Middle frontal gyrus (tissue), 1 donor: ENCODE measurements around the gene ERBB4.

Source experiments
- DNase-seq: peaks from one replicate; pipeline ENCODE4 v3.0.0-alpha.2; 2015; ENCODE audit warnings: low spot score; ENCODE audit errors: extremely low spot score

ERBB4 gene

DNA sequence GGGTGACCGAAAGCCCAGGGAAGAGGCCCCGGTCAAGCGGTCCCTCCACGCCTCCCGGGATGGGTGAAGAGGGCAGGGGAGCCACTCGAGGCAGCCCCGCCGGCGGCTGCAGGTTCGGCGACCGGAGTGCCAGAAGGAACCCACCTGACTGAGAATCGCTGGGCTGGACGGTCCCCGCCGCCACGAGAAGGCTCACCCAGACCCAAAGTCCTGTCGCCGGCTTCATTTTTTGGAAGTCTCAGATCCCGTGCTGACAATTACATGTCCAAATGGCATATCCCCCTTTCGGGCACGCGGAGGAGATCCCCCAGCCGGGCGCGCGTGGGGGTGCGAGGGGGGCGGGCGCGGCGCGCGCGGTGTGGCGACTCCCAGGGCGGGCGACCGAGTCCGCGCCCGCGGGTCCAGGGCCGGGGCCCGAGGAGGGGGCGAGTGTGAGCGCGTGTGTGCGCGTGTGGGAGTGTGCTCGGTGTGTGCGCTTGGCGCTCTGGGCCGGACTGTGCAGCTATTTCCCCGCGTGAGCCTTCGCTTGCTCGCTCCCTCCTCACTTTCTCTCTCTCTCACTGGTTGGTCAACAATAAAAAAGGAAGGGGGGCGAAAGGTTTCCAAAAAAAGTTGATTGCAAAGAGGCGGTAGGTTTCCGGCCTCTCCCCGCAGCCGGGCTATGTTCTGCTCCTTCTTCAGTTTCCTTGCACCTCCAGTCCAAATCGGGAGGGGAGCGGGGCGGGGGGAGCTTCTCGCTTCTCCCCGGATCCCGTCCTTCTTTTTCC, at the start of gene ERBB4:
TSS of gene ERBB4 (minus strand) at position 498 of the 767 bp plus-strand sequence. CDS start at position 226, 272 bp downstream.
- no peak for DNase-seq

DNA sequence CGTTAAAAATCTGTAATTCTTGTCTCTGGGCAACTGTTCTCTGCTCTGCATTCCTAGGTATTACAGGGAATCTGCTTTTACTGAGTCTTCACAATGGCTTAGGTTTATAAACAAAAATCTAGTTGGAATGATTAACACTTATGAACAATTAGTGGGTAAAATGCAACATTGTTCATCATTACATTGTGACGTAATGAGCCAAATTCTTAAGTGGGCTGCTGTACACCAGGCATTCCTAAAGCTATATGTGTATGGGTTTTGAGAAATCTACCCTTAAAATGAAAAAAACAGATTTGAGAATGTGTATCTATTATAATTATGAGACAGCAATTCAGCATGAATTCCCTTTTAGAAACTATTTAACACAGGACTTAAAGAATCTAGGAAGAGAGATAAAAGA, 41.5 kb upstream of the ERBB4 start:
- DNase-seq = no peak

GRCh38 chr2:212556296-212556695, 17.7 kb upstream of the ERBB4 start:
- DNase-seq = no peak

- no peak for DNase-seq
These were observed 15.6 kb upstream of the ERBB4 start for GRCh38 chr2:212554233-212554632.

- DNase-seq = no peak
These were observed 11.3 kb upstream of the ERBB4 start for GRCh38 chr2:212549941-212550340.

DNA sequence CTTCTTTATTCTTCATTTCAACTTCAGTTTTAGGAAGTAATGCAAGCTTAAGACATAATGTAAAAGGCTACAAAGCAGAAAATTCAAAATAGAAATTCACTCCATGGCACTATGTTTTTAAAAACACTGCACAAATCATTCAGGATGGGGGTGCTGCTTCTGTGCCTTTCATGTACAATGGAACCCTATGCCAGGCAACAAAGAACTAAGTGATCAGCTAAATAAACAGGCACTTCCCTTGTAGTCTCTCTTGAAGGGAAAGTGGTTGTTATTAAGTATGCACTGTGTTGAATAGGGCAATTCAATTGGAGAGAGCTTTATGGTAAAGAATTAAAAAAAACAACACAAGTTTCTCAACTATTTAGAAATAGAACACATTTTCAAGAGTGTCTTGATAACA, 10.9 kb upstream of the ERBB4 start:
- DNase-seq = no peak

GRCh38 chr2:212548455-212548819, 9.8 kb upstream of the ERBB4 start:
- no peak for DNase-seq

GRCh38 chr2:212547716-212548454, 9.3 kb upstream of the ERBB4 start:
- no peak for DNase-seq

- DNase-seq = no peak
These were observed 8.1 kb upstream of the ERBB4 start for GRCh38 chr2:212546669-212547068.

GRCh38 chr2:212540341-212540740, 1.7 kb upstream of the ERBB4 start:
- DNase-seq = no peak

- no peak for DNase-seq
These were observed 674 bp upstream of the ERBB4 start for GRCh38 chr2:212539072-212539880.

DNA sequence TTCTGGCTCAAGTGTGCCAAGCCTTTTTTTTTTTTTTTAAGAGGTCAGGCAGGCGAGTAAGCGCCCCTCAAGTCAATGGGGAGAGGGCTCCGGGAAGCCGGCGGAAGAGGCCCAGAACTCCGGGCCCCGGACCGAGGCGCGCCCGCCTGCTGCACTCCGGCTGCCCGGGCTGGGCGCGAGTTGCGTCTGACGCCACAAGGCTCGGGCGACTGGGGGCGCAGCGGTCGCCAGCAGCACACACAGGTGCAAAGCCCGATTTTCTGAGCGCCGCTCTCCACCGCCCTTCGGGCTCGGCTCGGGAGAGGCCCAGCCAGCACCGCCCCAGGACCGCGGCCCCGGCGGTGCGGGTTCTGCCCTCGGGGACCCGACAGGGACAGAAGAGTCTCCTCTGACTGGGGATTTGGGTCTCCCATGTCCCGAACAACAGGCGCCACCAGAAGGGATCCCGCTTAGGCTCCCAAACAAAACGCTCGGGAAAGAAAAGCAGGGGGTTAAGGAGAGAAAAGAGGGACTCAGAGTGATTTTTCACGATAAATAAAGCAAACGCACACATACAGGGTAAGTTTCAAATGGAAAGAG, 787 bp downstream of the ERBB4 start:
- no peak for DNase-seq

DNA sequence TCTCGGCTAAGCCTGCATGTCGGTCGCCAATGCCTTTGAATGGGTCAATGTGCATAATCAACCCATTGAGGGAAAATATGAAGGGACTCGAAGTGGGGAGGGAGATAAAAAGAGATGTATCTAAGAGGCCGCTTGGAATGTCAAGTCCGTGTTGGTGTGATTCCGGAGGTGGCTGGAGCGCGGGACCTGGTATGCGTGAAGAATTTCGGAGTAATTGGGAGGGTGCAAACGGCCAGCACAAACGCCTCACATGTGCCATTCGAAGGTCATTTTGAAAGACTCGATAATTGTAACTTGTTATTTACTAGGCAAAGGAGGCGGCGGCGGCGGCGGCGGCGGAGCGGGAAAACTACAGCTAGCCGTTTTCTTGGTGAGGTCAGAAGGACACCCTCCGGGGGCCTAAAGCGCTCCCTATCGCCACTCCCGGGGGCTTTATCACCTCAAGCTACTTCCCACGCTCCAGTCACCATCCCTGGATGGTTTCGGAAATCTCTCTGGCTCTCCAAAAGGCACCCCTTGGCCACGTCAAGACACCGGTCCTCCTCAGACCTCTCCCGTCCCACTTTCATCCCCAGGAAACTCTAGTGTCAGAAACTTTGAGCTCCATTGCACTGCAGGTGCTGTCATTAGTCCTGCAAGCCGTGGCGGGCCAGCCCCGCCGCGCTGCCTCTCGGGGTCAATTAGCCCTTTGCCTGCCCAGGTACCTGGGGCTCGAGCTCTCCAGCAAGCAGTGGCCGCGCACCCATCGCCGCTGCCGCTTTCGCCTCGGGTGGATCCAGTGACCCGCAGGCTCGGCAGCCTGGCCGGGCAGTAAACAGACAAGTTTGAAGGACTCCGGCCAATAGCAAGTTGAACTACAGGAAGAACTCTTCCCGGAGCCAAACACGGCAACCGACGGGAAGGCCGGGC, 1.5 kb downstream of the ERBB4 start:
- no peak for DNase-seq

- no peak for DNase-seq
These were observed 2.4 kb downstream of the ERBB4 start for GRCh38 chr2:212535996-212536816.

DNA sequence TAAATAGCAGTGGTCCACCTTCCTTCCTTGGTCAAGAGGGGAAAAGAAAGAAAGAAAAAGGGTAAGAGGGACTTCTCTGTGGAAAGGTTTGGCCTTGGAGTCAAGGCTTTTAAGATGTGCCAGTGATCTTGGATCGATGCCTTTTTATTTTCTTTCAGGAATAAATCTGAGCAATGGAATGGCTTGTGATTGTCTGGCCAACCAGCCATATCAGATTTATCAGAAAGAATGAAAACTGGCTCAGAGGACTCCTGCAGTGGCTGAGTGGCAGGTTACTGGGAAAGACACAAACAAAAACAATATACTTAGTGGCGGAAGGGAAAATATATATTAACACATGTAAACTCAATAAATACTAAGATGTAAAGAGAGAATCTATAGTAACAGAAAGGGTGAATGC, 4.3 kb downstream of the ERBB4 start:
- no peak for DNase-seq

DNA sequence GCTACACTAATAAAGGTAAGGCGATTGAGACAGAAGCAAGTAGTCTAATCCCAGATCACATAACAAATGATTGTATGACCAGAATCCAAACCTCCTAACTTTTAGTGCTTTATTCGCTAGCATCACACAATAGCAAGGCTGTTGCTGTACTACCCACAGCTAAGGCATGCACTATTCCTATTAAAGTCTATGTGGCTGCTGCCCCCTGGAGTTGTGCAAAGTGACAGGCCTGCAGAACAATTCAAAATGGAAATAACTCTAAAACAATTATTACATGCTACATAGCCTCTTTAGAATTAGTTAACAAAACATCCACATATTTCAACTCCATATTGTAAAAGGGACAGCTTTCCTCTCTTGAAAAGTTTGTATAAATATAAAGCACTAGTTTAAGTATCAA, 6.0 kb downstream of the ERBB4 start:
- DNase-seq = no peak

DNA sequence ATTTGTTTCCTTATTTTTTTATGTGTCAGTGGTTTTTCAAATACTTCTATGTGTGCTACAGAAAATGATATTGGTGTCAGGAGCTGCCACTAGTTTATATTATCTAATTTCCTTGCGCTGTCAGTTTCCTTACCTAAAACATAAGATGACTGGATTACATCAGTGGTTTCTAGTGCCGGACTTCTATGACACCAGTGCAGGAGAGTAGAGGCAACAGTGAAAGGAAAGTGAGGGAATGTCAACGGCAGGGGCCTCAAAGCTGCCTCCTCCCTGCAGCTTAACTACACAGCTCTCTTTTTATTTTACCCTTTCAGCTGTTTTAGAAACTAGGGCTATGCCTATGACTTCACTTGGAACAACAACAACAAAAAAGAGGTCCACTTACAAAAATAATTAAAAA, 6.5 kb downstream of the ERBB4 start:
- no peak for DNase-seq

- DNase-seq = no peak
These were observed 7.1 kb downstream of the ERBB4 start for GRCh38 chr2:212531499-212531898.

- DNase-seq = no peak
These were observed 7.6 kb downstream of the ERBB4 start for GRCh38 chr2:212530991-212531390.

- DNase-seq = no peak
These were observed 8.2 kb downstream of the ERBB4 start for GRCh38 chr2:212530373-212530772.
